Uterus (tissue), 4 donors: ENCODE results near the gene XKRX. TPM values are rescaled to one million over a fixed set of nuclear protein-coding genes. Genes with fewer than 3 reads are reported as not detected.
A peak's percentile ranks its signal among the peaks of the same experiment; 100 is the strongest.

Experiments
- DNase-seq, 2 donors: peaks; one replicate each; pipeline ENCODE4 v3.0.0-alpha.2; 2019 to 2020
- H3K27ac ChIP-seq, 2 donors: fragments of 200-600 bp; sonication (generic); 1 replicate in 1 of 2; 2 replicates in 1 of 2; pipeline ENCODE4 v1.5.1; 2016 to 2018
- H3K27me3 ChIP-seq, 2 donors: fragments of 200-600 bp; sonication (generic); one replicate each; pipeline ENCODE4 v1.5.1; 2018 to 2019; ENCODE audit warnings: control low read depth in 1 of 2
- H3K36me3 ChIP-seq, 2 donors: fragments of 200-600 bp; sonication (generic); one replicate each; pipeline ENCODE4 v1.5.1; 2019; ENCODE audit warnings: control low read depth in 1 of 2
- H3K4me1 ChIP-seq, 2 donors: fragments of 200-600 bp; sonication (generic); one replicate each; pipeline ENCODE4 v1.5.1; 2018 to 2019; ENCODE audit warnings: control low read depth in 1 of 2
- H3K4me3 ChIP-seq, 2 donors: fragments of 200-600 bp; sonication (generic); 1 replicate in 1 of 2; 2 replicates in 1 of 2; pipeline ENCODE4 v1.5.1; 2018 to 2019; ENCODE audit warnings: mild to moderate bottlenecking in 1 of 2
- H3K9me3 ChIP-seq, 2 donors: fragments of 200-600 bp; sonication (generic); one replicate each; pipeline ENCODE4 v1.5.1; 2019; ENCODE audit warnings: control low read depth in 1 of 2
- POLR2A ChIP-seq, 2 donors: fragments of 450-650 bp; IDR thresholded peaks; one replicate each; pipeline ENCODE4 v1.6.1; 2016; ENCODE audit warnings: antibody characterized with exemption in 2 of 2, mild to moderate bottlenecking in 1 of 2, moderate library complexity in 1 of 2
- intact Hi-C: fragments of 100-400 bp; cut with DNase I; formaldehyde crosslinking; loops from one replicate; pipeline ENCODE4 v1.15.1; 2023; ENCODE audit warnings: low total_unique reads
- total RNA-seq, 4 donors: library from RNA; depleted of rRNA in 3 of 4; stranded (reverse); fragments of >200 nt in 3 of 4; gene quantifications; one replicate each; pipeline versions ENCODE4 v1.1.0 to v1.2.4, GENCODE V29; 2014 to 2023
- TF ChIP-seq, protein P1 (sequence below), 4 experiments: fragments of 200-600 bp in 2 of 4; fragments of 450-650 bp in 2 of 4; sonication (generic) in 2 of 4; IDR thresholded peaks; one replicate each; pipeline ENCODE4 v1.5.1; 2016 to 2019; ENCODE audit warnings: antibody characterized with exemption in 4 of 4, mild to moderate bottlenecking in 2 of 4, moderate library complexity in 1 of 4
- donor health status: DM: yes; HTN: yes; CAD: no.

The XKRX gene
- total RNA-seq, 4 donors from 2014 or later: 0.24 to 1.3 (median 0.59) TPM; not detected in 1

- intact Hi-C loops: no loop called here
- no peak for TF ChIP-seq POLR2A (IDR thresholded peaks at IDR 0.05)
- TF ChIP-seq, protein P1, sequence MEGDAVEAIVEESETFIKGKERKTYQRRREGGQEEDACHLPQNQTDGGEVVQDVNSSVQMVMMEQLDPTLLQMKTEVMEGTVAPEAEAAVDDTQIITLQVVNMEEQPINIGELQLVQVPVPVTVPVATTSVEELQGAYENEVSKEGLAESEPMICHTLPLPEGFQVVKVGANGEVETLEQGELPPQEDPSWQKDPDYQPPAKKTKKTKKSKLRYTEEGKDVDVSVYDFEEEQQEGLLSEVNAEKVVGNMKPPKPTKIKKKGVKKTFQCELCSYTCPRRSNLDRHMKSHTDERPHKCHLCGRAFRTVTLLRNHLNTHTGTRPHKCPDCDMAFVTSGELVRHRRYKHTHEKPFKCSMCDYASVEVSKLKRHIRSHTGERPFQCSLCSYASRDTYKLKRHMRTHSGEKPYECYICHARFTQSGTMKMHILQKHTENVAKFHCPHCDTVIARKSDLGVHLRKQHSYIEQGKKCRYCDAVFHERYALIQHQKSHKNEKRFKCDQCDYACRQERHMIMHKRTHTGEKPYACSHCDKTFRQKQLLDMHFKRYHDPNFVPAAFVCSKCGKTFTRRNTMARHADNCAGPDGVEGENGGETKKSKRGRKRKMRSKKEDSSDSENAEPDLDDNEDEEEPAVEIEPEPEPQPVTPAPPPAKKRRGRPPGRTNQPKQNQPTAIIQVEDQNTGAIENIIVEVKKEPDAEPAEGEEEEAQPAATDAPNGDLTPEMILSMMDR (IDR thresholded peaks at IDR 0.05): no peak
- no peaks in the 10 kb centered on the region for H3K27me3 ChIP-seq
These were observed 23.1 kb downstream of the XKRX start for GRCh38 chrX:100905620-100906019.

DNA sequence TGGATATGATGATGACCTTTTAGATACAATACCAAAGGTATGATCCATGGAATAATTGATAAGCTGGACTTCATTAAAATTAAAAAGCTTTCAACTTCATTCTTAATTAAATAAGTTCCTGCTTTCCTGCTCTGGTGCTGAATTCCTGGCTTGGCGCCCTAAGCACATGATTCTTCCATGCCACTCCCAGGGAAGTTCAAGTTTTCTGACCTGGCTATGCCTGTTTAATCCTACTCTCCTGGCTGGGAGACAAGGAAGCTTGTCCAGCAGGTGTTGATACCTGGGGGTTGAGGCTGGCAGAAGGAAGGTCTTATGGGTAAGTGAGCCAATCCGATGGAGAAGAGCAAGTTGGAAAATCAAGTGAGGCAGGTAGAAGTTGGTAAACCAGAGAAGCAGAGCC, 24.3 kb downstream of the XKRX start:
- DNase-seq: no peak
- Histone ChIP-seq H3K4me3 (no peak overlapping the region), H3K9me3 (no peaks in the 10 kb centered on the region), H3K36me3 (no peaks in the 10 kb centered on the region), H3K27me3 (no peaks in the 10 kb centered on the region), H3K4me1 (no peaks in the 10 kb centered on the region), H3K27ac (no peak overlapping the region)
- intact Hi-C loops: no loop called here
- TF ChIP-seq, protein P1 (IDR thresholded peaks at IDR 0.05): no peak
- no peak for TF ChIP-seq POLR2A (IDR thresholded peaks at IDR 0.05)

More at GRCh38 chrX:100905620-100906019, 23.1 kb downstream of the XKRX start:
- no peaks in the 10 kb centered on the region for H3K4me1 ChIP-seq
- H3K4me3 ChIP-seq: no peak overlapping the region
- no peak for DNase-seq
- no peaks in the 10 kb centered on the region for H3K9me3 ChIP-seq
- no peaks in the 10 kb centered on the region for H3K36me3 ChIP-seq
- H3K27ac ChIP-seq: no peak overlapping the region

DNA sequence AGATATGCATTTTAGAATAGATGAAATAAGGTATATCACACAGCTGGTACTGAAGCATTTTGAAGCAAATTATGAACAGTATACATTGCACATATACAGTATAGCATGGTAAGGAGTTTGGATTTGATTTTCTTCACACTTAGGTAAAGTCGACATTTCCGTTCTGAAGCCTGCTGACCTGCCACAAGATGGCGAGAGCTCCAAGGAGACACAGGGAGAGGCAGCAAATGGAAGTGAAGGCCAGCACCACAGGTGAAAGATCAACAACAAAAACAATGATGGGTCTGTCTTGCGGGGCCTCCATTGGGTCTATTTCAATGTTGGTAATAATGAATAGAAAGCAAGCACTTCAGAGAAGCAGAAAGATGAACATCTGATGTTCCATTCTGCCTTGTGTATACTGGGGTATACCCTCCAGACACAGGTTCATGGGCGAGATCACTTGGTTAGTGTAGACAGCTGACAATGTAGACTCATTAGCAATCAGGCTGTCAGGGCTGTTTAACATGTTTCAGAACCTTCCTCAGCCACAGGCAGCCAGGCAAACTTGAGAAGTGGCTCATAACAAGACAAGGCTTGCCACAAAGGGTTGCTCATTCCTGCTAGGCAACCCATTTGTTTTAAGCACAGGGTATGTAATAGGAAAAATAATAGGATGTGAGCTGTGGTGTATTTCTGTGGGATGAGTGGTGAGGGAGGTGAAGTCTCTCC, 33.2 kb downstream of the XKRX start:
- intact Hi-C loops: no loop called here
- Histone ChIP-seq H3K9me3 (no peaks in the 10 kb centered on the region), H3K36me3 (no peaks in the 10 kb centered on the region), H3K4me3 (no peak overlapping the region), H3K4me1 (no peaks in the 10 kb centered on the region), H3K27me3 (no peaks in the 10 kb centered on the region), H3K27ac (no peak overlapping the region)
- TF ChIP-seq, protein P1 (IDR thresholded peaks at IDR 0.05): peak in 1 of 4 experiments; percentile 9
- TF ChIP-seq POLR2A (IDR thresholded peaks at IDR 0.05): no peak
- DNase-seq: no peak

DNA sequence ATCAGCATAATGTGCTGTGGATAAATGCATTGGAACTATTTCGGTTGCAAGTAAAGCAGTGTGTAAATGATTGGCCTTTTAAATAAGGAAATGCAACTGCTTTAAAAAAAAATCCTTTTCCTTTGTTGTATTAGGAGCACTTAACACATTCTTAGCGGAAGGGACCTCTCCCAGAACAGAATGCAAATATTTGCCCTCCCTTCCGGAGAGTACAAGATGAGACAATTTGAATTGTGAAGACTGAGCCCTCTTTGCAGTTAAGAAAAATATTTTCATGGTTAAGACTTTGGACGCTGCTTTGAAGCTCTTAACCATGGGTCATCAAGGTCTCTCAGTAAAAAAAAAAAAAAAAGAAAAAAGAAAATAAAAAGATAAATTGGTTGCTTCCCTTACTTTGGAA, 45.1 kb downstream of the XKRX start:
- no peak for DNase-seq
- Histone ChIP-seq H3K27ac (no peak overlapping the region), H3K4me1 (no peaks in the 10 kb centered on the region), H3K9me3 (no peaks in the 10 kb centered on the region), H3K36me3 (no peaks in the 10 kb centered on the region), H3K4me3 (no peak overlapping the region), H3K27me3 (peaks cover 0 to 5% of the 10 kb centered on the region in 2 donors)
- TF ChIP-seq, protein P1 (IDR thresholded peaks at IDR 0.05): no peak
- TF ChIP-seq POLR2A (IDR thresholded peaks at IDR 0.05): no peak
- intact Hi-C loops: no loop called here

- H3K4me3 ChIP-seq: no peak overlapping the region
- TF ChIP-seq, protein P1 (IDR thresholded peaks at IDR 0.05): no peak
- no peaks in the 10 kb centered on the region for H3K36me3 ChIP-seq
- intact Hi-C loops: no loop called here
- H3K9me3 ChIP-seq: no peaks in the 10 kb centered on the region
- no peaks in the 10 kb centered on the region for H3K4me1 ChIP-seq
- H3K27ac ChIP-seq: no peak overlapping the region
- DNase-seq: no peak
- H3K27me3 ChIP-seq: peaks cover 0 to 5% of the 10 kb centered on the region in 2 donors
These were observed 48.3 kb downstream of the XKRX start for GRCh38 chrX:100880368-100880767.
